MM.1S (cell line): ENCODE results near the gene PKDCC.

Source experiments
- DNase-seq: peaks from one replicate; pipeline ENCODE4 v3.0.0-alpha.2; 2015
- H2AFZ ChIP-seq: fragments of 300-600 bp; sonication (generic); 2 replicates; pipeline ENCODE4 v1.6.0; 2016; ENCODE audit warnings: antibody characterized with exemption, low read length
- H3F3A ChIP-seq: fragments of 300-600 bp; sonication (generic); 2 replicates; pipeline ENCODE4 v1.6.1; 2016; ENCODE audit warnings: mild to moderate bottlenecking, antibody characterized with exemption, low read length, moderate library complexity, mixed read lengths; ENCODE audit not compliant: insufficient read depth
- H3K27ac ChIP-seq: fragments of 300-600 bp; sonication (generic); 2 replicates; pipeline ENCODE4 v1.5.1; 2016; ENCODE audit warnings: mild to moderate bottlenecking, low read length
- H3K27me3 ChIP-seq: fragments of 300-600 bp; sonication (generic); replicated peaks from 2 replicates; pipeline ENCODE4 v1.6.0; 2016; ENCODE audit warnings: low read length; ENCODE audit not compliant: insufficient read depth
- H3K36me3 ChIP-seq: fragments of 300-600 bp; sonication (generic); replicated peaks from 2 replicates; pipeline ENCODE4 v1.6.1; 2016; ENCODE audit warnings: mild to moderate bottlenecking, low read length, mixed read lengths; ENCODE audit not compliant: insufficient read depth
- H3K4me1 ChIP-seq: fragments of 300-600 bp; sonication (generic); 2 replicates; pipeline ENCODE4 v1.6.1; 2016; ENCODE audit warnings: low read length, mixed read lengths
- H3K4me2 ChIP-seq: fragments of 300-600 bp; sonication (generic); 2 replicates; pipeline ENCODE4 v1.6.0; 2016; ENCODE audit warnings: low read depth, low read length
- H3K4me3 ChIP-seq: fragments of 300-600 bp; sonication (generic); 2 replicates; pipeline ENCODE4 v1.5.1; 2016; ENCODE audit warnings: low read length, mixed read lengths
- H3K79me2 ChIP-seq: fragments of 300-600 bp; sonication (generic); 2 replicates; pipeline ENCODE4 v1.6.1; 2016; ENCODE audit warnings: mixed run types, low read length, mixed read lengths
- H3K9ac ChIP-seq: fragments of 300-600 bp; sonication (generic); 2 replicates; pipeline ENCODE4 v1.6.1; 2016; ENCODE audit warnings: low read length, mixed read lengths
- H3K9me2 ChIP-seq: fragments of 300-600 bp; sonication (generic); replicated peaks from 2 replicates; pipeline ENCODE4 v1.6.1; 2016; ENCODE audit warnings: mild to moderate bottlenecking, low read length, mixed read lengths; ENCODE audit not compliant: insufficient read depth
- H3K9me3 ChIP-seq: fragments of 300-600 bp; sonication (generic); replicated peaks from 2 replicates; pipeline ENCODE4 v1.6.1; 2016; ENCODE audit warnings: mild to moderate bottlenecking, low read length, mixed read lengths; ENCODE audit not compliant: insufficient read depth
- H4K20me1 ChIP-seq: fragments of 300-600 bp; sonication (generic); 2 replicates; pipeline ENCODE4 v1.6.1; 2016; ENCODE audit warnings: mild to moderate bottlenecking, low read length, moderate library complexity, mixed read lengths; ENCODE audit not compliant: insufficient read depth
- CTCF ChIP-seq: fragments of 300-600 bp; sonication (generic); IDR thresholded peaks from 2 replicates; pipeline ENCODE4 v1.5.1; 2016; ENCODE audit warnings: antibody characterized with exemption, low read length, mixed read lengths
- EZH2 ChIP-seq: fragments of 300-600 bp; sonication (generic); optimal IDR thresholded peaks from 2 replicates; pipeline ENCODE3; 2017; ENCODE audit warnings: low read depth, mild to moderate bottlenecking, antibody characterized with exemption, low read length, mixed read lengths
- EZH2phosphoT487 ChIP-seq: fragments of 300-600 bp; sonication (generic); IDR thresholded peaks from 2 replicates; pipeline ENCODE4 v1.6.1; 2018; ENCODE audit warnings: antibody characterized with exemption, low read length

Gene PKDCC

GRCh38 chr2:42092084-42092996 lies 44.5 kb downstream of the PKDCC start:
- no peaks in the 10 kb centered on the region for H3K9me3 ChIP-seq
- no peak overlapping the region for H3K27ac ChIP-seq
- no peak for TF ChIP-seq EZH2phosphoT487
- peaks cover 14% of the 10 kb centered on the region for H3K4me1 ChIP-seq
- no peaks in the 10 kb centered on the region for H3K36me3 ChIP-seq
- no peak overlapping the region for H3K4me3 ChIP-seq
- H2AFZ ChIP-seq = no peak overlapping the region
- peaks cover 5% of the 10 kb centered on the region for H3F3A ChIP-seq
- no peaks in the 10 kb centered on the region for H3K27me3 ChIP-seq
- no peak overlapping the region for H3K4me2 ChIP-seq
- H3K79me2 ChIP-seq = no peaks in the 10 kb centered on the region
- no peak for DNase-seq
- H4K20me1 ChIP-seq = no peaks in the 10 kb centered on the region
- H3K9me2 ChIP-seq = no peaks in the 10 kb centered on the region
- no peak overlapping the region for H3K9ac ChIP-seq

GRCh38 chr2:42094114-42094513 lies 46.3 kb downstream of the PKDCC start:
- H3K4me3 ChIP-seq = no peak overlapping the region
- H3K79me2 ChIP-seq = no peaks in the 10 kb centered on the region
- H3K9me3 ChIP-seq = no peaks in the 10 kb centered on the region
- no peaks in the 10 kb centered on the region for H3K27me3 ChIP-seq
- DNase-seq = no peak
- H3K9ac ChIP-seq = no peak overlapping the region
- no peak overlapping the region for H2AFZ ChIP-seq
- H3K9me2 ChIP-seq = no peaks in the 10 kb centered on the region
- peaks cover 30% of the 10 kb centered on the region for H3K4me1 ChIP-seq
- H3K4me2 ChIP-seq = no peak overlapping the region
- no peak overlapping the region for H3K27ac ChIP-seq
- peaks cover 13% of the 10 kb centered on the region for H3F3A ChIP-seq
- H4K20me1 ChIP-seq = no peaks in the 10 kb centered on the region
- no peaks in the 10 kb centered on the region for H3K36me3 ChIP-seq
- TF ChIP-seq EZH2phosphoT487 = no peak
- no peak for TF ChIP-seq CTCF
- no peak for TF ChIP-seq EZH2

- Histone ChIP-seq H4K20me1 (no peaks in the 10 kb centered on the region), H3K9ac (no peak overlapping the region), H2AFZ (no peak overlapping the region), H3K27ac (no peak overlapping the region), H3K4me2 (no peak overlapping the region), H3K9me3 (no peaks in the 10 kb centered on the region), H3F3A (peaks cover 25% of the 10 kb centered on the region), H3K79me2 (no peaks in the 10 kb centered on the region), H3K36me3 (no peaks in the 10 kb centered on the region), H3K27me3 (no peaks in the 10 kb centered on the region), H3K9me2 (no peaks in the 10 kb centered on the region), H3K4me1 (peaks cover 49% of the 10 kb centered on the region), H3K4me3 (no peak overlapping the region)
- TF ChIP-seq EZH2phosphoT487 = no peak
- no peak for TF ChIP-seq EZH2
- peak; percentile 86 for TF ChIP-seq CTCF
- DNase-seq = peak; percentile 81
Measured at GRCh38 chr2:42095923-42096408, 48.1 kb downstream of the PKDCC start.
